Neural cell (in vitro differentiated cells): ENCODE results near the gene B4GALNT3.

Experiments used
- CTCF ChIP-seq: fragments of 450-650 bp; IDR thresholded peaks from 2 replicates; pipeline ENCODE4 v1.5.1; 2014; ENCODE audit warnings: antibody characterized with exemption, mild to moderate bottlenecking, moderate library complexity; ENCODE audit not compliant: poor library complexity, severe bottlenecking
- EP300 ChIP-seq: fragments of 450-650 bp; conservative IDR thresholded peaks from 2 replicates; pipeline ENCODE4 v1.6.1; 2014; ENCODE audit warnings: antibody characterized with exemption, mild to moderate bottlenecking, moderate library complexity; ENCODE audit not compliant: poor library complexity, severe bottlenecking
- EZH2 ChIP-seq: fragments of 200-600, 300-800 bp; shearing (Covaris generic), sonication (generic); IDR thresholded peaks from 2 replicates; pipeline ENCODE4 v1.6.1; 2014; ENCODE audit warnings: antibody characterized with exemption, low read length, borderline replicate concordance, mild to moderate bottlenecking; ENCODE audit not compliant: insufficient read depth, poor library complexity, severe bottlenecking
- MXI1 ChIP-seq: fragments of 450-650 bp; conservative IDR thresholded peaks from 2 replicates; pipeline ENCODE4 v1.6.1; 2014; ENCODE audit warnings: antibody characterized with exemption, mild to moderate bottlenecking; ENCODE audit not compliant: poor library complexity, severe bottlenecking
- POLR2AphosphoS5 ChIP-seq: IDR thresholded peaks from 2 replicates; pipeline ENCODE4 v1.6.1; 2012
- RAD21 ChIP-seq: fragments of 450-650 bp; conservative IDR thresholded peaks from 2 replicates; pipeline ENCODE4 v1.6.1; 2014; ENCODE audit warnings: antibody characterized with exemption, mild to moderate bottlenecking, moderate library complexity
- REST ChIP-seq: IDR thresholded peaks from 2 replicates; pipeline ENCODE4 v1.6.1; 2012; ENCODE audit warnings: borderline replicate concordance
- SMC3 ChIP-seq: fragments of 450-650 bp; conservative IDR thresholded peaks from 2 replicates; pipeline ENCODE4 v1.6.1; 2014; ENCODE audit warnings: antibody characterized with exemption, mild to moderate bottlenecking, moderate library complexity; ENCODE audit not compliant: poor library complexity
- TAF1 ChIP-seq: IDR thresholded peaks from 2 replicates; pipeline ENCODE4 v1.6.1; 2012; ENCODE audit warnings: low read depth

GRCh38 chr12:586318-587071 is 126.8 kb downstream of the B4GALNT3 start:
- TF ChIP-seq CTCF (no peak), EZH2 (no peak), RAD21 (no peak), REST (no peak), MXI1 (no peak), POLR2AphosphoS5 (no peak), EP300 (no peak), SMC3 (no peak), TAF1 (no peak)
